ENCODE measurements around the gene DYSF.

GRCh38 chr2:71685073-71685848 lies 231.9 kb downstream of the DYSF start:
- TF ChIP-seq, protein P1, sequence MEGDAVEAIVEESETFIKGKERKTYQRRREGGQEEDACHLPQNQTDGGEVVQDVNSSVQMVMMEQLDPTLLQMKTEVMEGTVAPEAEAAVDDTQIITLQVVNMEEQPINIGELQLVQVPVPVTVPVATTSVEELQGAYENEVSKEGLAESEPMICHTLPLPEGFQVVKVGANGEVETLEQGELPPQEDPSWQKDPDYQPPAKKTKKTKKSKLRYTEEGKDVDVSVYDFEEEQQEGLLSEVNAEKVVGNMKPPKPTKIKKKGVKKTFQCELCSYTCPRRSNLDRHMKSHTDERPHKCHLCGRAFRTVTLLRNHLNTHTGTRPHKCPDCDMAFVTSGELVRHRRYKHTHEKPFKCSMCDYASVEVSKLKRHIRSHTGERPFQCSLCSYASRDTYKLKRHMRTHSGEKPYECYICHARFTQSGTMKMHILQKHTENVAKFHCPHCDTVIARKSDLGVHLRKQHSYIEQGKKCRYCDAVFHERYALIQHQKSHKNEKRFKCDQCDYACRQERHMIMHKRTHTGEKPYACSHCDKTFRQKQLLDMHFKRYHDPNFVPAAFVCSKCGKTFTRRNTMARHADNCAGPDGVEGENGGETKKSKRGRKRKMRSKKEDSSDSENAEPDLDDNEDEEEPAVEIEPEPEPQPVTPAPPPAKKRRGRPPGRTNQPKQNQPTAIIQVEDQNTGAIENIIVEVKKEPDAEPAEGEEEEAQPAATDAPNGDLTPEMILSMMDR (IDR thresholded peaks at IDR 0.05): no peak
- TF ChIP-seq POLR2A (IDR thresholded peaks at IDR 0.05): no peak
- no peak for TF ChIP-seq EP300 (IDR thresholded peaks at IDR 0.05)
